K562 (cell line): ENCODE results near the gene ATAD3B. TPM values are rescaled to one million over a fixed set of nuclear protein-coding genes. Genes with fewer than 3 reads are reported as not detected.

Experiments
- ATAC-seq: fragments of 200-7000 bp; cut with Tn5 transposase; 3 replicates; pipeline ENCODE4 v1.9.1; 2020; ENCODE audit warnings: moderate library complexity
- BruUV-seq: library from RNA; stranded (reverse); fragments of 400-500 nt; replicated peaks from 2 replicates; lab custom pipeline; 2021; lab: Mats Ljungman, UMichigan
- CTCF ChIA-PET: fragments of 300-600 bp; formaldehyde crosslinking; extraction: SDS; loops from one replicate; lab custom pipeline; 2021; ENCODE audit warnings: low intra/inter-chr PET ratio; lab: Yijun Ruan, JAX
- POLR2A ChIA-PET: fragments of 300-600, 350-650 bp; sonication (Branson Sonifier 250); formaldehyde crosslinking; extraction: SDS; loops from one replicate; lab custom pipeline; 2021; ENCODE audit warnings: antibody characterized with exemption, inconsistent platforms; lab: Yijun Ruan, JAX
- DNase-seq, 4 experiments: peaks; one replicate each; pipeline versions ENCODE4 v3.0.0 to v3.0.0-alpha.2; 2011 to 2018; ENCODE audit warnings: low spot score in 3 of 4, mixed read lengths in 3 of 4; ENCODE audit errors: extremely low read depth in 1 of 4
- FAIRE-seq: peaks from 2 replicates; lab custom pipeline; 2011; peaks lifted over from hg19 to GRCh38; lab: Jason Lieb, UNC
- H2AFZ ChIP-seq: 2 replicates; pipeline ENCODE4 v1.6.0; 2011; ENCODE audit warnings: low read depth, low read length, control low read depth, inconsistent platforms
- H3K27ac ChIP-seq: fragments of 200-600 bp; 3 replicates; pipeline ENCODE4 v1.8.0; 2011; ENCODE audit warnings: low read depth, mild to moderate bottlenecking, control low read depth, inconsistent platforms, low read length, moderate library complexity, mixed read lengths; ENCODE audit errors: extremely low read depth
- H3K27me3 ChIP-seq, 2 experiments: fragments of 300-600 bp in 1 of 2; 2 replicates in 1 of 2; 3 replicates in 1 of 2; pipeline versions ENCODE4 v1.6.0 to v1.8.0; 2011; ENCODE audit warnings: inconsistent platforms in 2 of 2, low read length in 2 of 2, mild to moderate bottlenecking in 1 of 2, mixed read lengths in 1 of 2, moderate library complexity in 1 of 2; ENCODE audit not compliant: control insufficient read depth in 2 of 2, insufficient read depth in 2 of 2
- H3K36me3 ChIP-seq: fragments of 300-600 bp; 3 replicates; pipeline ENCODE4 v1.8.0; 2011; ENCODE audit warnings: mild to moderate bottlenecking, low read length, inconsistent platforms; ENCODE audit not compliant: control insufficient read depth, insufficient read depth
- H3K4me1 ChIP-seq, 2 experiments: fragments of 200-600 bp in 1 of 2; replicated peaks in 1 of 2; 2 replicates in 1 of 2; 3 replicates in 1 of 2; pipeline versions ENCODE4 v1.5.1 to v1.8.0; 2011; ENCODE audit warnings: inconsistent platforms in 2 of 2, low read length in 2 of 2, mild to moderate bottlenecking in 1 of 2, mixed read lengths in 1 of 2, moderate library complexity in 1 of 2; ENCODE audit not compliant: control insufficient read depth in 2 of 2, insufficient read depth in 2 of 2
- H3K4me2 ChIP-seq: 2 replicates; pipeline ENCODE4 v1.6.1; 2011; ENCODE audit warnings: low read length, control low read depth, inconsistent platforms, mixed read lengths; ENCODE audit not compliant: insufficient read depth
- H3K4me3 ChIP-seq: fragments of 200-600 bp; sonication (generic), shearing (Covaris generic); 2 replicates; pipeline ENCODE4 v1.5.1; 2016; ENCODE audit warnings: control low read depth, inconsistent platforms
- H3K79me2 ChIP-seq: fragments of 200-600 bp; 3 replicates; pipeline ENCODE4 v1.8.0; 2011; ENCODE audit warnings: low read length, inconsistent platforms; ENCODE audit not compliant: control insufficient read depth, insufficient read depth
- H3K9ac ChIP-seq, 2 experiments: 2 replicates each; pipeline versions ENCODE4 v1.6.0 to v1.6.1; 2011; ENCODE audit warnings: low read depth in 2 of 2, low read length in 2 of 2, control low read depth in 1 of 2, inconsistent platforms in 1 of 2, mild to moderate bottlenecking in 1 of 2, mixed read lengths in 1 of 2; ENCODE audit not compliant: insufficient read depth in 1 of 2
- H3K9me1 ChIP-seq: one replicate; pipeline ENCODE4 v1.6.0; 2011; ENCODE audit warnings: inconsistent platforms, mild to moderate bottlenecking, low read length, moderate library complexity; ENCODE audit not compliant: control insufficient read depth, insufficient read depth
- H3K9me3 ChIP-seq: replicated peaks from 2 replicates; pipeline ENCODE4 v1.5.1; 2011; ENCODE audit warnings: low read depth, low read length, inconsistent platforms; ENCODE audit not compliant: control insufficient read depth, insufficient read depth
- H4K20me1 ChIP-seq: replicated peaks from 2 replicates; pipeline ENCODE4 v1.6.1; 2011; ENCODE audit warnings: low read length, inconsistent platforms, mixed read lengths; ENCODE audit not compliant: control insufficient read depth, insufficient read depth
- ETV1 ChIP-seq: fragments of 450-650 bp; conservative IDR thresholded peaks from 2 replicates; pipeline ENCODE4 v1.6.1; 2016; ENCODE audit warnings: missing genetic modification characterization, control low read depth, low read depth, missing compliant biosample characterization
- VEZF1 ChIP-seq: fragments of 200-800 bp; sonication (Bioruptor generic); IDR thresholded peaks from 2 replicates; pipeline ENCODE4 v1.6.1; 2017; ENCODE audit warnings: missing genetic modification characterization, missing compliant biosample characterization
- WGBS: fragments of 100-300 bp; shearing (Covaris generic); methylation state at CpG from one replicate; pipeline ENCODE4 v1.1.6; 2016; ENCODE audit warnings: low coverage, mixed read lengths; ENCODE audit not compliant: insufficient coverage; ENCODE audit errors: missing lambda C conversion rate; 5-methylcytosine and 5-hydroxymethylcytosine counted together
- in situ Hi-C: fragments of 300-500 bp; cut with MboI; formaldehyde crosslinking; loops from 4 replicates; pipeline ENCODE4 v1.15.0; 2018; ENCODE audit warnings: inconsistent platforms, mixed read lengths
- intact Hi-C: fragments of 100-400 bp; cut with micrococcal nuclease; formaldehyde crosslinking; loops from 2 replicates; pipeline ENCODE4 v1.14.2; 2022
- polyA plus RNA-seq, 8 experiments: library from polyadenylated mRNA; depleted of rRNA in 4 of 8; stranded (reverse) in 5 of 8; unstranded in 3 of 8; fragments of >200 nt; fragmentation: Nextera tagmentation in 2 of 8; fragmentation: Illumina TruSeq in 1 of 8; extraction: Ambion mirVana in 2 of 8; extraction: Trizol in 1 of 8; gene quantifications; 2 replicates each; pipeline versions ENCODE4 v1.2.1 to v1.2.3, GENCODE V29; 2011 to 2014; ENCODE audit warnings: inconsistent platforms in 1 of 8, missing spikeins in 1 of 8
- total RNA-seq, 7 experiments: library from RNA; depleted of rRNA in 6 of 7; stranded (reverse); fragments of >200 nt in 6 of 7; fragmentation: Illumina TruSeq in 2 of 7; extraction: Trizol in 2 of 7; gene quantifications; 2 replicates each; pipeline versions ENCODE4 v1.2.1 to v1.2.3, GENCODE V29; 2011 to 2021; ENCODE audit warnings: low replicate concordance in 1 of 7

The ATAD3B gene
- total and polyA plus RNA-seq, 9 of the 15 experiments (the other 6 are each of a cell fraction or from before 2014, with no cell fraction given), result 0.07 to 113 (median 27.7) TPM

- peaks cover 0 to 52% of the 10 kb centered on the region in 2 experiments; a peak in 2 of 5 replicates for H3K4me1 ChIP-seq
- CTCF ChIA-PET, result no interaction called here
- intact Hi-C loops, result no loop called here
- TF ChIP-seq ETV1 (no peak), VEZF1 (0 out of 2 replicates have a peak, but pooled peaks have one; percentile 20)
- no peak within 1 kb of the TSS for H3K4me3 ChIP-seq
- no peak within 1 kb of the TSS for H3K9ac ChIP-seq
- no peaks in the 10 kb centered on the region for H3K27me3 ChIP-seq
- no peaks in the 10 kb centered on the region; the same call in 1 of the 2 replicates for H3K9me3 ChIP-seq
- in situ Hi-C loops, result no loop called here
- ATAC-seq (no peak), FAIRE-seq (no peak), DNase-seq (no peak)
- no peaks in the 10 kb centered on the region for H3K9me1 ChIP-seq
- WGBS, result 100% methylated on average over 1 of the region's 100 CpGs
- BruUV-seq, result no TSS peak
- no peaks in the 10 kb centered on the region for H4K20me1 ChIP-seq
- H3K4me2 ChIP-seq, result no peak within 1 kb of the TSS
- peaks cover 63% of the 10 kb centered on the region for H3K36me3 ChIP-seq
- no peak within 1 kb of the TSS for H3K27ac ChIP-seq
- no peak within 1 kb of the TSS for H2AFZ ChIP-seq
- POLR2A ChIA-PET, result no interaction called here
- no peaks in the 10 kb centered on the region for H3K79me2 ChIP-seq
Measured at GRCh38 chr1:1540090-1540817, 68.7 kb downstream of the ATAD3B start, which contains the start of gene TMEM240. TSS of gene TMEM240 (minus strand) at chr1:1540624. CDS start at chr1:1540346, 278 bp downstream.
